IPS-18c (cell line): ENCODE results near the gene WRNIP1.

Experiments
- H3K4me3 ChIP-seq: 2 replicates; pipeline ENCODE4 v1.7.0; 2013; ENCODE audit warnings: low read depth, mild to moderate bottlenecking, low read length, moderate library complexity; ENCODE audit not compliant: insufficient read depth
- H3K9me3 ChIP-seq: one replicate; pipeline ENCODE4 v1.6.1; 2013; ENCODE audit warnings: mild to moderate bottlenecking, low read length, moderate library complexity; ENCODE audit not compliant: control insufficient read depth, insufficient read depth

The WRNIP1 gene

GRCh38 chr6:2770171-2770570 is 5.0 kb downstream of the WRNIP1 start:
- Histone ChIP-seq H3K9me3 (no peaks in the 10 kb centered on the region), H3K4me3 (no peak overlapping the region)

GRCh38 chr6:2771079-2771478 is 5.9 kb downstream of the WRNIP1 start:
- Histone ChIP-seq H3K9me3 (no peaks in the 10 kb centered on the region), H3K4me3 (no peak overlapping the region)

GRCh38 chr6:2772840-2773239 is 7.6 kb downstream of the WRNIP1 start:
- Histone ChIP-seq H3K9me3 (no peaks in the 10 kb centered on the region), H3K4me3 (no peak overlapping the region)

- Histone ChIP-seq H3K4me3 (no peak overlapping the region), H3K9me3 (no peaks in the 10 kb centered on the region)
Measured at GRCh38 chr6:2773449-2773848, 8.3 kb downstream of the WRNIP1 start.

- H3K9me3 ChIP-seq, result no peaks in the 10 kb centered on the region
- no peak overlapping the region for H3K4me3 ChIP-seq
Measured at GRCh38 chr6:2775003-2775402, 9.8 kb downstream of the WRNIP1 start.

GRCh38 chr6:2777249-2777648 is 12.1 kb downstream of the WRNIP1 start:
- H3K9me3 ChIP-seq, result no peaks in the 10 kb centered on the region
- H3K4me3 ChIP-seq, result no peak overlapping the region

- H3K9me3 ChIP-seq, result no peaks in the 10 kb centered on the region
- no peak overlapping the region for H3K4me3 ChIP-seq
Measured at GRCh38 chr6:2780102-2780737, 15.0 kb downstream of the WRNIP1 start.

GRCh38 chr6:2781685-2782355 is 16.6 kb downstream of the WRNIP1 start:
- H3K4me3 ChIP-seq, result no peak overlapping the region
- H3K9me3 ChIP-seq, result no peaks in the 10 kb centered on the region

- H3K9me3 ChIP-seq, result no peaks in the 10 kb centered on the region
Measured at GRCh38 chr6:2782356-2782708, 17.1 kb downstream of the WRNIP1 start.

GRCh38 chr6:2782825-2783187 is 17.6 kb downstream of the WRNIP1 start:
- H3K9me3 ChIP-seq, result no peaks in the 10 kb centered on the region

More at GRCh38 chr6:2782356-2782708, 17.1 kb downstream of the WRNIP1 start:
- no peak overlapping the region for H3K4me3 ChIP-seq

GRCh38 chr6:2783188-2783963 is 18.2 kb downstream of the WRNIP1 start:
- H3K4me3 ChIP-seq, result no peak overlapping the region
- no peaks in the 10 kb centered on the region for H3K9me3 ChIP-seq

More at GRCh38 chr6:2782825-2783187, 17.6 kb downstream of the WRNIP1 start:
- no peak overlapping the region for H3K4me3 ChIP-seq

GRCh38 chr6:2784061-2784460 is 18.9 kb downstream of the WRNIP1 start:
- no peak overlapping the region for H3K4me3 ChIP-seq
- no peaks in the 10 kb centered on the region for H3K9me3 ChIP-seq

- no peak overlapping the region for H3K4me3 ChIP-seq
Measured at GRCh38 chr6:2784930-2785329, 19.7 kb downstream of the WRNIP1 start.

GRCh38 chr6:2786269-2786668 is 21.1 kb downstream of the WRNIP1 start:
- Histone ChIP-seq H3K9me3 (no peaks in the 10 kb centered on the region), H3K4me3 (no peak overlapping the region)

More at GRCh38 chr6:2784930-2785329, 19.7 kb downstream of the WRNIP1 start:
- no peaks in the 10 kb centered on the region for H3K9me3 ChIP-seq

- no peaks in the 10 kb centered on the region for H3K9me3 ChIP-seq
- no peak overlapping the region for H3K4me3 ChIP-seq
Measured at GRCh38 chr6:2790588-2791449, 25.6 kb downstream of the WRNIP1 start.

- no peak overlapping the region for H3K4me3 ChIP-seq
- no peaks in the 10 kb centered on the region for H3K9me3 ChIP-seq
Measured at GRCh38 chr6:2791450-2791974, 26.3 kb downstream of the WRNIP1 start.
